Activated CD8-positive, alpha-beta T cell treated with anti-CD3 and anti-CD28 coated beads, Interleukin-2, amount 10 ng/mL, durations not matched to agents 7 days and 5 days (primary cell): ENCODE data around the gene ZEB1. TPM values are rescaled to one million over a fixed set of nuclear protein-coding genes. Genes with fewer than 3 reads are reported as not detected.

Experiments used
- ATAC-seq: fragments of 150-1000 bp; cut with Tn5 transposase; one replicate; pipeline ENCODE4 v1.10.0; 2021; ENCODE audit warnings: moderate library complexity
- CTCF ChIA-PET: fragments of 350-600 bp; sonication (Branson Sonifier 250); formaldehyde crosslinking; loops from one replicate; lab custom pipeline; 2021; ENCODE audit warnings: antibody characterized with exemption; lab: Charles Lee
- POLR2A ChIA-PET: fragments of 350-600 bp; sonication (Branson Sonifier 250); formaldehyde crosslinking; loops from one replicate; lab custom pipeline; 2021; ENCODE audit warnings: antibody characterized with exemption; lab: Charles Lee
- DNase-seq: peaks from one replicate; pipeline ENCODE4 v3.0.0-alpha.2; 2020
- H3K27ac Mint-ChIP-seq: one replicate; pipeline ENCODE4 v1.8.0; 2021; ENCODE audit warnings: mild to moderate bottlenecking, mixed read lengths
- H3K27me3 Mint-ChIP-seq: one replicate; pipeline ENCODE4 v1.8.0; 2021; ENCODE audit warnings: low read depth, mixed read lengths
- H3K36me3 Mint-ChIP-seq: one replicate; pipeline ENCODE4 v1.8.0; 2021; ENCODE audit warnings: low read depth, mixed read lengths
- H3K4me1 Mint-ChIP-seq: one replicate; pipeline ENCODE4 v1.8.0; 2021; ENCODE audit warnings: low read depth, mixed read lengths
- H3K4me3 Mint-ChIP-seq: one replicate; pipeline ENCODE4 v1.8.0; 2021; ENCODE audit warnings: mild to moderate bottlenecking, mixed read lengths
- H3K9me3 Mint-ChIP-seq: one replicate; pipeline ENCODE4 v1.8.0; 2022; ENCODE audit warnings: mixed read lengths; ENCODE audit not compliant: insufficient read depth
- total RNA-seq, 2 experiments: library from RNA; stranded (reverse); gene quantifications; one replicate each; pipeline ENCODE4 v1.2.3, GENCODE V29; 2021

Gene ZEB1
- total RNA-seq, 2 experiments from 2014 or later = 38.3 to 39.3 TPM

- Mint-ChIP-seq H3K27me3 (no peaks in the 10 kb centered on the region), H3K4me1 (peaks cover 7% of the 10 kb centered on the region), H3K9me3 (no peaks in the 10 kb centered on the region), H3K27ac (no peak overlapping the region), H3K36me3 (no peaks in the 10 kb centered on the region), H3K4me3 (no peak overlapping the region)
- ATAC-seq (no peak), DNase-seq (no peak)
- ChIA-PET POLR2A (no interaction called here), CTCF (no interaction called here)
Measured at GRCh38 chr10:31296754-31297153, 22.3 kb upstream of the ZEB1 start.

GRCh38 chr10:31299119-31299518 lies 19.9 kb upstream of the ZEB1 start:
- DNase-seq (no peak), ATAC-seq (peak; percentile 53)
- Mint-ChIP-seq H3K4me1 (peaks cover 5% of the 10 kb centered on the region), H3K4me3 (no peak overlapping the region), H3K27me3 (no peaks in the 10 kb centered on the region), H3K36me3 (no peaks in the 10 kb centered on the region), H3K9me3 (no peaks in the 10 kb centered on the region), H3K27ac (no peak overlapping the region)
- ChIA-PET CTCF (interaction anchor here (1.0 kb wide), 1 partner anchor 509 kb away, joined by 3 read pairs; no protein-coding TSS in a partner anchor), POLR2A (no interaction called here)

DNA sequence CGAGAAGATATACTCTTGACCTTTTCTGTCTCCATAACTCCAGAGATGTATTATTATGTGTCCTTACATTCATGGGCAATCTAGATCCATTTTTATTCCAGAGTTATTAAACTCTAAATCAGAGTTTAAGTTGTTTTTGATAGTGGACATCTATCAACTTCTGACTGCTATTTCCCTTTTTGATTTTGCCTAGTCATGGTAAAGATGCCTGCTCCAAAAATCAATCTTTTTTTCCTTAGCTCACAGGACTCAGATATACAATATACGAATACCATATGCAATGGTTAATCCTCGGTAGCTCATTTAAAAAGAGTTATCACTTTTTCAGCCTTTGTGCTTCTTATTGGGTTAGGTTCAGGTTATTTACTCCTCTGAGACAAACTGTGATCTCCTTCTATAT lies 15.8 kb upstream of the ZEB1 start:
- Mint-ChIP-seq H3K27me3 (no peaks in the 10 kb centered on the region), H3K27ac (no peak overlapping the region), H3K4me3 (no peak overlapping the region), H3K36me3 (no peaks in the 10 kb centered on the region), H3K9me3 (no peaks in the 10 kb centered on the region), H3K4me1 (peaks cover 8% of the 10 kb centered on the region)
- CTCF ChIA-PET = no interaction called here
- DNase-seq (no peak), ATAC-seq (no peak)
- POLR2A ChIA-PET = no interaction called here

GRCh38 chr10:31304291-31304970 lies 14.6 kb upstream of the ZEB1 start:
- DNase-seq (no peak), ATAC-seq (no peak)
- Mint-ChIP-seq H3K36me3 (peaks cover 3% of the 10 kb centered on the region), H3K27ac (no peak overlapping the region), H3K4me1 (peaks cover 4% of the 10 kb centered on the region), H3K9me3 (no peaks in the 10 kb centered on the region), H3K4me3 (no peak overlapping the region), H3K27me3 (no peaks in the 10 kb centered on the region)
- ChIA-PET CTCF (interaction anchor here (1.6 kb wide), 1 partner anchor 221 kb away, joined by 3 read pairs; no protein-coding TSS in a partner anchor), POLR2A (interaction anchor here (0.6 kb wide), 1 partner anchor 217 kb away, joined by 3 read pairs; no protein-coding TSS in a partner anchor)

- H3K4me1 Mint-ChIP-seq = peaks cover 31% of the 10 kb centered on the region
- no peak overlapping the region for H3K4me3 Mint-ChIP-seq
- CTCF ChIA-PET = no interaction called here
Measured at GRCh38 chr10:31313396-31313795, 5.6 kb upstream of the ZEB1 start.

DNA sequence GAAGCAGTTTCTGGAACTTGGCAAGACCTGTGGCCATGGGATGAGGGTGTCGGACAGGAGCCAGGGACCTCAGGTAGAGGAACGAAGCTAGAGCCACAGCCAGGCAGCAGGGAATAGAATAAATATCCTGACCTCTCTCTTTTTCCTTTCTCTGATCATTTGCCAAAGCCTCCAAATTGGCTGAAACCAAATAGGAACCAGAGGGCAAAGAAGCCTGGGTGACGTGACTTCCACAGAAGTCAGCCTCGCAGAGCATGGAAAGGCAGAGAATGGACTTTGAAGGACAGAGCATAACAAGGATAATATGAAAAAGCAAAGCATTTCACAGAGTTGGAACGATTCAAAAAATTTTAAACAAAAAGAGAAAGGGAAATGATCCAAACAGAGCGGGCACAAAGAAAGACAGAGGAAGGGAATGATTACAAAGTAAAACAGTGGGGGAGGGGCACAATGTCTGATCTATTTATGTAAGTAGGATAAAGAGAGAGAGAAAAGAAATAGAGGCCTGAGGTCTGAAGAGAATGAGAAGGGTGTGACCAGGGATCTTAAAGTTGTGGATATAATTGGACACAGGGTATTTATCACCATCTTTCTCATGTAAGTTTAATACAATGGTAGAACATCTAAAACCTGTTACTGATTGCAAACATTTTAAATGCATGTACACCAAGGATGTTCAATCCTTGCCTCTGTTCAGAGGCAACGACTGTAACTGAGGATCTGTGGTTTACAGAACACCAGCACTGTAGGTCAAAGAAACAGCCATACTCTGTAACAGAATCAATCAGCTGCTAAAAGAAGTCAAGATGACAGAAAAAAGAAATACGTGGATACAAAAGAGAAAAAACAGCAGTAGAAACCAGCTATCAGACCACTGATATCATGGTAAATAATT lies 4.5 kb upstream of the ZEB1 start:
- Mint-ChIP-seq H3K4me3 (no peak overlapping the region), H3K27ac (no peak overlapping the region), H3K36me3 (peaks cover 9% of the 10 kb centered on the region), H3K9me3 (no peaks in the 10 kb centered on the region), H3K4me1 (peaks cover 28% of the 10 kb centered on the region), H3K27me3 (no peaks in the 10 kb centered on the region)
- DNase-seq (no peak), ATAC-seq (no peak)
- ChIA-PET POLR2A (no interaction called here), CTCF (no interaction called here)

More at GRCh38 chr10:31313396-31313795, 5.6 kb upstream of the ZEB1 start:
- H3K9me3 Mint-ChIP-seq = no peaks in the 10 kb centered on the region
- H3K36me3 Mint-ChIP-seq = peaks cover 11% of the 10 kb centered on the region
- no peak for ATAC-seq
- H3K27ac Mint-ChIP-seq = no peak overlapping the region
- no peaks in the 10 kb centered on the region for H3K27me3 Mint-ChIP-seq
- POLR2A ChIA-PET = no interaction called here
- no peak for DNase-seq

- peaks cover 28% of the 10 kb centered on the region for H3K4me1 Mint-ChIP-seq
Measured at GRCh38 chr10:31315453-31315852, 3.6 kb upstream of the ZEB1 start.

DNA sequence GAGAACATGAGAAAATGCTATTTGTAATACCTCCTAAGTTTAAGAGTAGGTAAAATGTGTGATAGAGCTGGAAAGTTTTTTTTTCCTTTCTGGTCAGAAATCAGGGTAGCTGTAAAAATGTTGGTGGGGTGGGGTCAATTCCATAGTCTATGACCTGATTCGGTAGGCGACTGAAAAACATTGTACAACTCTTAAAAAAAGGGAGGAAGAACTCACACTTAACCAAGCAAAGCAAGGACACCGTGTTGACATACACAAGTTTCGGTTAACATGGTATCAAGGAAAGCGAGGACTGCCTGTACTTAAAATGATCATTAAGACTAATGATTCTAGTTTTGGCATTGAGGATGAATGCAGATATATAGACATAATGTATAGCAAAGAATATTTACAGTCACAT lies 1.8 kb upstream of the ZEB1 start:
- peaks cover 43% of the 10 kb centered on the region for H3K4me1 Mint-ChIP-seq
- H3K36me3 Mint-ChIP-seq = peaks cover 11% of the 10 kb centered on the region
- ATAC-seq = no peak
- H3K27me3 Mint-ChIP-seq = no peaks in the 10 kb centered on the region
- no peak overlapping the region for H3K27ac Mint-ChIP-seq
- peak overlapping the region; percentile 96 for H3K4me3 Mint-ChIP-seq
- no peaks in the 10 kb centered on the region for H3K9me3 Mint-ChIP-seq
- no peak for DNase-seq
- ChIA-PET POLR2A (no interaction called here), CTCF (interaction anchor here (0.6 to 2.2 kb wide), 5 partner anchors 36 to 532 kb away, joined by 3 to 10 read pairs (median 5); partner anchors contain the start of gene ZNF438)

More at GRCh38 chr10:31315453-31315852, 3.6 kb upstream of the ZEB1 start:
- Mint-ChIP-seq H3K27ac (no peak overlapping the region), H3K27me3 (no peaks in the 10 kb centered on the region), H3K4me3 (no peak overlapping the region), H3K36me3 (peaks cover 8% of the 10 kb centered on the region), H3K9me3 (no peaks in the 10 kb centered on the region)
- ChIA-PET POLR2A (no interaction called here), CTCF (no interaction called here)
- ATAC-seq = no peak
- no peak for DNase-seq

DNA sequence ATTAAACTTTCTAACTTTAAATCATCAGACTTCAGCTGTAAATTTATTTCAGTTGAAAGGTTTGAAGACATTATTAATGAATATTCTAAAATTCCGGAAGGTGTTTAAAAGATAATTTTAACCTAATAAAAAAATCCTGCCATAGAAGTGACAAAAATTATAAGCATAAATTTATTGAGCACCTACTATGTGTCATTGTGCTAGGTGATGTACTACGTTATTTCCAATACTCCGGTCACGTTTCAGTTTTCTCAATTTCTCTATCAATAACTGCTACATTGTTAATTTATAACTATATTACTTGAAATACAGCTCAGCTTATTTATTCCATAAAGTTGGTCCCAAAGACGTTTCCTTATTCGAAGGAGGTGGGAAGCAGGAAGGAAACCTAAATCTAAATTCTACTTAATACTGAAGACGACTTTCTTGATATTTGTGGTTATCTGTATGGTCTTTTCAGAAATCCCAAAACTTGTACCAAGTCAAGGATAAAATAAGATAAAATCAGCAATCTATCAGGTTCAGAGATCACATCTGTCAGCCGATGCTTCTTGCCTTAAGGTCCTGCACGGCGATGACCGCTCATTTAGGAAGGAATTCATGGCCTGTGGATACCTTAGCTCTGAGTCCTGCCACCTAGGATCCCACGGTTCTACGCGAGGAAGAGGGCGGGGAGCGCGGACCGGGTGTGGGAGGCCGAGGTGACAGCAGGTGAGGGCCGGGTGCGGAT lies 1.2 kb upstream of the ZEB1 start:
- POLR2A ChIA-PET = interaction anchor here (0.6 to 3.0 kb wide), 11 partner anchors 8 to 1381 kb away, joined by 3 to 10 read pairs (median 3); partner anchors contain the start of gene ZNF438
- DNase-seq (peak; percentile 83), ATAC-seq (no peak)
- peaks cover 13% of the 10 kb centered on the region for H3K36me3 Mint-ChIP-seq
- peaks cover 48% of the 10 kb centered on the region for H3K4me1 Mint-ChIP-seq
- CTCF ChIA-PET = interaction anchor here (0.6 to 2.2 kb wide), 7 partner anchors 35 to 533 kb away, joined by 3 to 10 read pairs (median 3); partner anchors contain the start of gene ZNF438
- no peaks in the 10 kb centered on the region for H3K9me3 Mint-ChIP-seq
- peak overlapping the region; percentile 99 for H3K27ac Mint-ChIP-seq
- H3K4me3 Mint-ChIP-seq = peak overlapping the region; percentile 96
- no peaks in the 10 kb centered on the region for H3K27me3 Mint-ChIP-seq

- ChIA-PET POLR2A (interaction anchor here (0.6 to 3.0 kb wide), 13 partner anchors 9 to 1380 kb away, joined by 3 to 10 read pairs (median 3); partner anchors contain the start of gene ZNF438), CTCF (interaction anchor here (0.8 to 2.2 kb wide), 5 partner anchors 35 to 534 kb away, joined by 3 to 10 read pairs (median 5); partner anchors contain the start of gene ZNF438)
- Mint-ChIP-seq H3K4me1 (peaks cover 51% of the 10 kb centered on the region), H3K36me3 (peaks cover 13% of the 10 kb centered on the region), H3K9me3 (no peaks in the 10 kb centered on the region), H3K4me3 (peak overlapping the region; percentile 96), H3K27me3 (no peaks in the 10 kb centered on the region), H3K27ac (peak overlapping the region; percentile 99)
- peak; percentile 64 for ATAC-seq
- DNase-seq = no peak
Measured at GRCh38 chr10:31318382-31318853, 598 bp upstream of the ZEB1 start.
